IMR-90 (cell line): ENCODE results near the gene AIDA. TPM values are rescaled to one million over a fixed set of nuclear protein-coding genes. Genes with fewer than 3 reads are reported as not detected.

Source experiments
- ATAC-seq: fragments of 200-7000 bp; cut with Tn5 transposase; 2 replicates; pipeline ENCODE4 v1.9.1; 2020; ENCODE audit warnings: low read depth, mild to moderate bottlenecking, moderate library complexity
- BruUV-seq: library from RNA; stranded (reverse); fragments of 400-500 nt; replicated peaks from 2 replicates; lab custom pipeline; 2021; lab: Mats Ljungman, UMichigan
- CTCF ChIA-PET: fragments of 300-600 bp; formaldehyde crosslinking; extraction: SDS; loops from one replicate; lab custom pipeline; 2021; ENCODE audit warnings: antibody characterized with exemption; lab: Yijun Ruan, JAX
- POLR2A ChIA-PET: fragments of 300-600 bp; sonication (Branson Sonifier 250); formaldehyde crosslinking; loops from one replicate; lab custom pipeline; 2022; ENCODE audit warnings: antibody characterized with exemption; ENCODE audit not compliant: unreplicated experiment; lab: Charles Lee
- DNase-seq: peaks from one replicate; pipeline ENCODE4 v3.0.0; 2013
- H2AFZ ChIP-seq: replicated peaks from 2 replicates; pipeline ENCODE3; 2013; ENCODE audit warnings: low read length, mild to moderate bottlenecking; ENCODE audit not compliant: poor library complexity
- H2AK5ac ChIP-seq: 2 replicates; pipeline ENCODE4 v1.6.1; 2013; ENCODE audit warnings: low read depth, low read length, inconsistent platforms
- H2AK9ac ChIP-seq: replicated peaks from 2 replicates; pipeline ENCODE3; 2013; ENCODE audit warnings: mild to moderate bottlenecking, low read depth, low read length, moderate library complexity; ENCODE audit not compliant: poor library complexity
- H2BK120ac ChIP-seq: 2 replicates; pipeline ENCODE4 v1.6.1; 2013; ENCODE audit warnings: low read depth, low read length, inconsistent platforms
- H2BK15ac ChIP-seq: 3 replicates; pipeline ENCODE4 v1.6.1; 2013; ENCODE audit warnings: low read depth, low read length, inconsistent platforms
- H2BK20ac ChIP-seq: 2 replicates; pipeline ENCODE4 v1.6.1; 2013; ENCODE audit warnings: low read depth, mild to moderate bottlenecking, inconsistent platforms, low read length, moderate library complexity
- H2BK5ac ChIP-seq: 2 replicates; pipeline ENCODE4 v1.6.1; 2013; ENCODE audit warnings: mild to moderate bottlenecking, low read depth, low read length, inconsistent platforms; ENCODE audit not compliant: poor library complexity, severe bottlenecking
- H3K14ac ChIP-seq: replicated peaks from 2 replicates; pipeline ENCODE4 v1.6.1; 2013; ENCODE audit warnings: low read depth, low read length, inconsistent platforms
- H3K18ac ChIP-seq: 2 replicates; pipeline ENCODE4 v1.6.1; 2013; ENCODE audit warnings: low read depth, low read length, control low read depth
- H3K23ac ChIP-seq: 2 replicates; pipeline ENCODE4 v1.6.1; 2013; ENCODE audit warnings: low read depth, low read length, inconsistent platforms
- H3K27ac ChIP-seq: 2 replicates; pipeline ENCODE4 v1.5.1; 2013; ENCODE audit warnings: mild to moderate bottlenecking, control low read depth, low read length; ENCODE audit not compliant: insufficient read depth
- H3K27me3 ChIP-seq: 2 replicates; pipeline ENCODE4 v1.6.1; 2013; ENCODE audit warnings: low read length; ENCODE audit not compliant: control insufficient read depth, insufficient read depth
- H3K36me3 ChIP-seq: 2 replicates; pipeline ENCODE4 v1.6.1; 2013; ENCODE audit warnings: low read length, mixed read lengths; ENCODE audit not compliant: control insufficient read depth, insufficient read depth
- H3K4ac ChIP-seq: 2 replicates; pipeline ENCODE4 v1.6.1; 2013; ENCODE audit warnings: low read depth, low read length, inconsistent platforms
- H3K4me1 ChIP-seq: 2 replicates; pipeline ENCODE4 v1.6.1; 2013; ENCODE audit warnings: low read length, mixed read lengths; ENCODE audit not compliant: control insufficient read depth, insufficient read depth
- H3K4me2 ChIP-seq: 2 replicates; pipeline ENCODE4 v1.6.1; 2013; ENCODE audit warnings: low read depth, mild to moderate bottlenecking, control low read depth, low read length, moderate library complexity
- H3K4me3 ChIP-seq: 2 replicates; pipeline ENCODE4 v1.5.1; 2013; ENCODE audit warnings: low read depth, mild to moderate bottlenecking, control low read depth, low read length, moderate library complexity; ENCODE audit not compliant: insufficient read depth
- H3K56ac ChIP-seq: 2 replicates; pipeline ENCODE4 v1.6.1; 2013; ENCODE audit warnings: low read length, inconsistent platforms; ENCODE audit not compliant: insufficient read depth; ENCODE audit errors: extremely low read depth
- H3K79me1 ChIP-seq, 2 experiments: 2 replicates each; pipeline ENCODE4 v1.6.1; 2013; ENCODE audit warnings: low read length in 2 of 2, inconsistent platforms in 1 of 2, low read depth in 1 of 2
- H3K9ac ChIP-seq: 2 replicates; pipeline ENCODE4 v1.6.1; 2013; ENCODE audit warnings: low read depth, low read length, control low read depth
- H3K9me1 ChIP-seq: 2 replicates; pipeline ENCODE4 v1.6.1; 2013; ENCODE audit warnings: low read length, inconsistent platforms; ENCODE audit not compliant: insufficient read depth
- H3K9me3 ChIP-seq: 2 replicates; pipeline ENCODE4 v1.6.1; 2013; ENCODE audit warnings: low read length; ENCODE audit not compliant: control insufficient read depth, insufficient read depth
- H4K20me1 ChIP-seq: 2 replicates; pipeline ENCODE4 v1.6.1; 2013; ENCODE audit warnings: low read length, inconsistent platforms; ENCODE audit not compliant: insufficient read depth
- H4K5ac ChIP-seq: 2 replicates; pipeline ENCODE4 v1.6.1; 2013; ENCODE audit warnings: mild to moderate bottlenecking, low read depth, low read length, control low read depth
- H4K8ac ChIP-seq, 2 experiments: 2 replicates each; pipeline ENCODE4 v1.6.1; 2013; ENCODE audit warnings: low read depth in 2 of 2, low read length in 2 of 2, control low read depth in 1 of 2, inconsistent platforms in 1 of 2
- H4K91ac ChIP-seq: 2 replicates; pipeline ENCODE4 v1.6.1; 2013; ENCODE audit warnings: low read depth, low read length, inconsistent platforms; ENCODE audit not compliant: insufficient read depth
- BHLHE40 ChIP-seq: fragments of 150-350 bp; IDR thresholded peaks from 2 replicates; pipeline ENCODE4 v1.6.1; 2016; ENCODE audit warnings: mild to moderate bottlenecking, low read depth, low read length
- CEBPB ChIP-seq: IDR thresholded peaks from 2 replicates; pipeline ENCODE4 v1.6.1; 2012; ENCODE audit warnings: low read depth, low read length, improper control_type of control experiment
- CHD1 ChIP-seq: IDR thresholded peaks from 2 replicates; pipeline ENCODE4 v1.6.1; 2012; ENCODE audit warnings: low read depth, low read length, improper control_type of control experiment
- CTCF ChIP-seq: conservative IDR thresholded peaks from 2 replicates; pipeline ENCODE4 v1.5.1; 2012; ENCODE audit warnings: mild to moderate bottlenecking, low read depth, low read length, improper control_type of control experiment
- ELK1 ChIP-seq: fragments of 150-350 bp; IDR thresholded peaks from 2 replicates; pipeline ENCODE4 v1.6.1; 2016; ENCODE audit warnings: low read depth, mild to moderate bottlenecking, low read length, moderate library complexity, borderline replicate concordance
- MAZ ChIP-seq: IDR thresholded peaks from 2 replicates; pipeline ENCODE4 v1.6.1; 2012; ENCODE audit warnings: low read depth, mild to moderate bottlenecking, low read length, improper control_type of control experiment, moderate library complexity, borderline replicate concordance
- MXI1 ChIP-seq: IDR thresholded peaks from 2 replicates; pipeline ENCODE4 v1.6.1; 2012; ENCODE audit warnings: low read depth, mild to moderate bottlenecking, low read length, moderate library complexity, borderline replicate concordance
- NFE2L2 ChIP-seq: fragments of 150-350 bp; IDR thresholded peaks from 2 replicates; pipeline ENCODE4 v1.6.1; 2016; ENCODE audit warnings: low read depth, mild to moderate bottlenecking, low read length
- RAD21 ChIP-seq: IDR thresholded peaks from 2 replicates; pipeline ENCODE4 v1.6.1; 2012; ENCODE audit warnings: low read length, improper control_type of control experiment
- RFX5 ChIP-seq: IDR thresholded peaks from 2 replicates; pipeline ENCODE4 v1.8.0; 2012; ENCODE audit warnings: low read depth, mild to moderate bottlenecking, low read length, moderate library complexity
- SMC3 ChIP-seq: fragments of 150-350 bp; IDR thresholded peaks from 2 replicates; pipeline ENCODE4 v1.6.1; 2016; ENCODE audit warnings: low read depth, mild to moderate bottlenecking, antibody characterized with exemption, low read length, moderate library complexity
- USF2 ChIP-seq: fragments of 150-350 bp; IDR thresholded peaks from 2 replicates; pipeline ENCODE4 v1.6.1; 2017; ENCODE audit warnings: mild to moderate bottlenecking, antibody characterized with exemption, low read length, low read depth
- WGBS, 2 experiments: methylation state at CpG; one replicate each; pipeline versions ENCODE4 v1.1.5 to v1.1.7; 2013; ENCODE audit warnings: missing lambda C conversion rate in 2 of 2; ENCODE audit not compliant: insufficient read length in 1 of 2; ENCODE audit errors: extremely low coverage in 2 of 2; 5-methylcytosine and 5-hydroxymethylcytosine counted together
- dilution Hi-C: fragments of 300-500 bp; cut with HindIII; formaldehyde crosslinking; loops from one replicate; pipeline ENCODE4 v1.14.3; 2018; ENCODE audit warnings: low sequenced_read_pairs; ENCODE audit not compliant: unreplicated experiment
- in situ Hi-C: fragments of 300-500 bp; cut with MboI; formaldehyde crosslinking; loops from 3 replicates; pipeline ENCODE4 v1.14.3; 2019; ENCODE audit warnings: low sequenced_read_pairs, inconsistent platforms, mixed read lengths
- intact Hi-C: fragments of 100-400 bp; cut with micrococcal nuclease; formaldehyde crosslinking; loops from 2 replicates; pipeline ENCODE4 v1.10.0; 2022
- polyA plus RNA-seq, 3 experiments: library from polyadenylated mRNA; depleted of rRNA; stranded (reverse); fragments of >200 nt; gene quantifications; 2 replicates each; pipeline ENCODE4 v1.2.3, GENCODE V29; 2012; ENCODE audit warnings: low replicate concordance in 1 of 3
- total RNA-seq: library from RNA; depleted of rRNA; stranded (reverse); fragments of >200 nt; gene quantifications from 2 replicates; pipeline ENCODE4 v1.2.3, GENCODE V29; 2012

AIDA gene
- total and polyA plus RNA-seq, 2 of the 4 experiments (the other 2 are of a cell fraction) = 47.9 to 48.6 TPM

GRCh38 chr1:222622765-222623164, 89.5 kb downstream of the AIDA start:
- no TSS peak for BruUV-seq
- ChIA-PET POLR2A (no interaction called here), CTCF (interaction anchor here (0.7 kb wide), 1 partner anchor 334 kb away, joined by 3 read pairs; no protein-coding TSS in a partner anchor)
- Histone ChIP-seq H2AK5ac (no peak overlapping the region), H2BK15ac (no peak overlapping the region), H2BK120ac (no peak overlapping the region), H3K4me1 (peaks cover 3% of the 10 kb centered on the region; the same call in 1 of the 2 replicates), H3K79me1 (peaks cover 9 to 28% of the 10 kb centered on the region in 2 experiments; a peak in 3 of 4 replicates), H2BK20ac (no peak overlapping the region), H4K91ac (no peak overlapping the region), H3K56ac (no peak overlapping the region), H3K18ac (no peak overlapping the region), H3K9me3 (no peaks in the 10 kb centered on the region), H3K23ac (no peak overlapping the region), H3K4me2 (no peak overlapping the region), H4K20me1 (peaks cover 5% of the 10 kb centered on the region; the same call in 1 of the 2 replicates), H3K4me3 (no peak overlapping the region), H4K5ac (no peak overlapping the region), H3K27ac (no peak overlapping the region), H3K14ac (no peak overlapping the region), H2BK5ac (no peak overlapping the region), H2AK9ac (no peak overlapping the region), H3K4ac (no peak overlapping the region), H3K9ac (no peak overlapping the region), H3K27me3 (no peaks in the 10 kb centered on the region), H2AFZ (no peak overlapping the region), H3K36me3 (peaks cover 20% of the 10 kb centered on the region), H4K8ac (no peak overlapping the region), H3K9me1 (peaks cover 6% of the 10 kb centered on the region)
- TF ChIP-seq MAZ (no peak), CTCF (no peak), RAD21 (no peak), SMC3 (no peak), NFE2L2 (no peak), BHLHE40 (no peak), CHD1 (no peak), CEBPB (no peak), USF2 (no peak), MXI1 (no peak), ELK1 (no peak), RFX5 (no peak)
- in situ Hi-C loops (no loop called here), dilution Hi-C loops (no loop called here), intact Hi-C loops (no loop called here)
- DNase-seq (no peak), ATAC-seq (no peak)
- no CpG with 5 or more reads among the region's 5 CpGs for WGBS, 2 experiments
